ENCODE results near the gene PSMB1. TPM values are rescaled to one million over a fixed set of nuclear protein-coding genes. Genes with fewer than 3 reads are reported as not detected.

Gene PSMB1
- total and polyA plus RNA-seq, 9 of the 15 experiments (the other 6 are each of a cell fraction or from before 2014, with no cell fraction given): 447 to 2,953 (median 884) TPM

GRCh38 chr6:170525795-170526194 is 27.3 kb downstream of the PSMB1 start:
- no peak overlapping the region for H3K27ac ChIP-seq (ENCODE audit: extremely low read depth, low read depth, low read length)
- peaks cover 0 to 8% of the 10 kb centered on the region in 2 experiments; a peak in 3 of 5 replicates for H3K4me1 ChIP-seq (replicated peaks in 1 of 2; ENCODE audit: control insufficient read depth in 2 of 2, insufficient read depth in 2 of 2, low read length in 2 of 2)
- 0 out of 2 replicates have a peak, but pooled peaks cover 7% of the 10 kb centered on the region for H4K20me1 ChIP-seq (replicated peaks; ENCODE audit: control insufficient read depth, insufficient read depth, low read length)
- intact Hi-C loops (cut with micrococcal nuclease): loop anchor here (10.0 kb wide), 2 partner anchors 51 to 1631 kb away; no protein-coding TSS in a partner anchor
- H3K79me2 ChIP-seq (ENCODE audit: control insufficient read depth, insufficient read depth, low read length): no peaks in the 10 kb centered on the region
- no peak for ATAC-seq
- H3K4me3 ChIP-seq: no peak overlapping the region
- in situ Hi-C loops (cut with MboI): no loop called here
- no peaks in the 10 kb centered on the region for H3K36me3 ChIP-seq (ENCODE audit: control insufficient read depth, insufficient read depth, low read length)
- no peak overlapping the region for H3K4me2 ChIP-seq (ENCODE audit: insufficient read depth, low read length)
- H3K9me1 ChIP-seq (ENCODE audit: control insufficient read depth, insufficient read depth, low read length): no peaks in the 10 kb centered on the region
- FAIRE-seq: no peak
- no TSS peak for BruUV-seq (replicated peaks)
- 3% methylated on average over 7 of the region's 7 CpGs for WGBS (ENCODE audit: insufficient coverage, low coverage, missing lambda C conversion rate)
- CTCF ChIA-PET (ENCODE audit: low intra/inter-chr PET ratio): no interaction called here
- H2AFZ ChIP-seq (ENCODE audit: low read depth, low read length): no peak overlapping the region
- peaks cover 2 to 8% of the 10 kb centered on the region in 2 experiments; a peak in 3 of 5 replicates for H3K27me3 ChIP-seq (ENCODE audit: control insufficient read depth in 2 of 2, insufficient read depth in 2 of 2, low read length in 2 of 2)
- POLR2A ChIA-PET: no interaction called here
- no peak for DNase-seq (ENCODE audit: extremely low read depth in 1 of 4, low spot score in 3 of 4)
- no peak overlapping the region for H3K9ac ChIP-seq (ENCODE audit: insufficient read depth in 1 of 2, low read depth in 2 of 2, low read length in 2 of 2)
- H3K9me3 ChIP-seq (replicated peaks; ENCODE audit: control insufficient read depth, insufficient read depth, low read depth, low read length): no peaks in the 10 kb centered on the region
- TF ChIP-seq ZNF79 (CRISPR knock-in tag; IDR thresholded peaks at IDR 0.05; ENCODE audit: low read depth): no peak
- peak; percentile 38; the same call in 1 of the 2 replicates for TF ChIP-seq PKNOX1 (IDR thresholded peaks at IDR 0.05)
- no peak for TF ChIP-seq SIN3B (IDR thresholded peaks at IDR 0.05; ENCODE audit: low read depth)
- no peak for TF ChIP-seq HEY1 (CRISPR knock-in tag; IDR thresholded peaks at IDR 0.05; ENCODE audit: borderline replicate concordance)
- no peak for TF ChIP-seq SRSF9 (IDR thresholded peaks at IDR 0.05; ENCODE audit: borderline replicate concordance, low read depth, low read length)
- no peak for TF ChIP-seq LCOR (CRISPR knock-in tag; IDR thresholded peaks at IDR 0.05)
- TF ChIP-seq CREB1 (IDR thresholded peaks at IDR 0.05): no peak
- TF ChIP-seq CREB1 (CRISPR knock-in tag; IDR thresholded peaks at IDR 0.05): no peak
- TF ChIP-seq MGA (IDR thresholded peaks at IDR 0.05): no peak

Measured in K562 (cell line).